Lower lobe of right lung (tissue), 2 donors: ENCODE results near the gene IGFALS. TPM values are rescaled to one million over a fixed set of nuclear protein-coding genes. Genes with fewer than 3 reads are reported as not detected.

ENCODE experiments used
- ATAC-seq, 2 donors: fragments of 200-7000 bp; cut with Tn5 transposase; one replicate each; pipeline ENCODE4 v1.9.1; 2020 to 2022; ENCODE audit warnings: mild to moderate bottlenecking in 2 of 2, moderate library complexity in 2 of 2
- DNase-seq: peaks from one replicate; pipeline ENCODE4 v3.0.0-alpha.2; 2020
- H3K27ac ChIP-seq: fragments of 200-600 bp; one replicate; pipeline ENCODE4 v1.8.0; 2022
- H3K27me3 ChIP-seq: fragments of 200-600 bp; one replicate; pipeline ENCODE4 v1.8.0; 2022; ENCODE audit warnings: low read depth
- H3K36me3 ChIP-seq: fragments of 200-600 bp; one replicate; pipeline ENCODE4 v1.8.0; 2022; ENCODE audit warnings: mild to moderate bottlenecking
- H3K4me1 ChIP-seq: fragments of 200-600 bp; one replicate; pipeline ENCODE4 v1.8.0; 2022
- H3K4me3 ChIP-seq: fragments of 200-600 bp; one replicate; pipeline ENCODE4 v1.8.0; 2022; ENCODE audit warnings: mild to moderate bottlenecking
- H3K9me3 ChIP-seq: fragments of 200-600 bp; one replicate; pipeline ENCODE4 v1.8.0; 2022
- intact Hi-C: fragments of 100-400 bp; cut with DNase I; formaldehyde crosslinking; loops from one replicate; pipeline ENCODE4 v1.11.0; 2022
- total RNA-seq: library from RNA; stranded (reverse); fragmentation: NEBNext Ultra II Directional; extraction: Animal tissue kit (Norgen Biotek cat#: 25700); gene quantifications from one replicate; pipeline ENCODE4 v1.2.1, GENCODE V29; 2021
- TF ChIP-seq, protein P1 (sequence below): fragments of 200-600 bp; IDR thresholded peaks from one replicate; pipeline ENCODE4 v1.8.0; 2022; ENCODE audit warnings: antibody characterized with exemption, mild to moderate bottlenecking
- donor health status: DM: no; HTN: yes; CAD: no; lungs with severe emphysema.

The IGFALS gene
- total RNA-seq, 1 donor from 2014 or later: 0.97 TPM

DNA sequence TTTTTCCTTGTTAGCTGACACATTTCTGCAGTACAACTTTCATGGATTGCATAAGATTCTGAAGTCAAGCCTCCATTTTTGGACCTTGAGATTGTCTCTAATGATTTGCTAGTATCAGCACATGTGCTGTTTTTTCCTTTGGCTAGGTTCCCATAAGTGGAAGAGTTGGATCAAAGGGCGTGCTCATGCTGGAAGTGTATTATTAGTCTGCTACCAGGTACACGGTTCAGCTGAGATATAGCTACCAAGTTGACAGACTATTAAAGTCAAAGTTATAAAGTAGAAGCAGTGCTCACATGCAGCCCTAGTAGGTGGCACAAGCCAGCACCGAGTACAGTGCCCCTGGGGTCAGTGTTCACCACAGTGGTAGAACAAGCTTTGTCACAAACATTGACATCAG, 36.7 kb upstream of the IGFALS start:
- H3K27ac ChIP-seq: no peak overlapping the region
- peaks cover 16% of the 10 kb centered on the region for H3K36me3 ChIP-seq
- H3K4me1 ChIP-seq: peaks cover 33% of the 10 kb centered on the region
- intact Hi-C loops: no loop called here
- DNase-seq (no peak), ATAC-seq (no peak)
- H3K27me3 ChIP-seq: no peaks in the 10 kb centered on the region
- no peak overlapping the region for H3K4me3 ChIP-seq
- TF ChIP-seq, protein P1, sequence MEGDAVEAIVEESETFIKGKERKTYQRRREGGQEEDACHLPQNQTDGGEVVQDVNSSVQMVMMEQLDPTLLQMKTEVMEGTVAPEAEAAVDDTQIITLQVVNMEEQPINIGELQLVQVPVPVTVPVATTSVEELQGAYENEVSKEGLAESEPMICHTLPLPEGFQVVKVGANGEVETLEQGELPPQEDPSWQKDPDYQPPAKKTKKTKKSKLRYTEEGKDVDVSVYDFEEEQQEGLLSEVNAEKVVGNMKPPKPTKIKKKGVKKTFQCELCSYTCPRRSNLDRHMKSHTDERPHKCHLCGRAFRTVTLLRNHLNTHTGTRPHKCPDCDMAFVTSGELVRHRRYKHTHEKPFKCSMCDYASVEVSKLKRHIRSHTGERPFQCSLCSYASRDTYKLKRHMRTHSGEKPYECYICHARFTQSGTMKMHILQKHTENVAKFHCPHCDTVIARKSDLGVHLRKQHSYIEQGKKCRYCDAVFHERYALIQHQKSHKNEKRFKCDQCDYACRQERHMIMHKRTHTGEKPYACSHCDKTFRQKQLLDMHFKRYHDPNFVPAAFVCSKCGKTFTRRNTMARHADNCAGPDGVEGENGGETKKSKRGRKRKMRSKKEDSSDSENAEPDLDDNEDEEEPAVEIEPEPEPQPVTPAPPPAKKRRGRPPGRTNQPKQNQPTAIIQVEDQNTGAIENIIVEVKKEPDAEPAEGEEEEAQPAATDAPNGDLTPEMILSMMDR: no peak
- H3K9me3 ChIP-seq: no peaks in the 10 kb centered on the region

DNA sequence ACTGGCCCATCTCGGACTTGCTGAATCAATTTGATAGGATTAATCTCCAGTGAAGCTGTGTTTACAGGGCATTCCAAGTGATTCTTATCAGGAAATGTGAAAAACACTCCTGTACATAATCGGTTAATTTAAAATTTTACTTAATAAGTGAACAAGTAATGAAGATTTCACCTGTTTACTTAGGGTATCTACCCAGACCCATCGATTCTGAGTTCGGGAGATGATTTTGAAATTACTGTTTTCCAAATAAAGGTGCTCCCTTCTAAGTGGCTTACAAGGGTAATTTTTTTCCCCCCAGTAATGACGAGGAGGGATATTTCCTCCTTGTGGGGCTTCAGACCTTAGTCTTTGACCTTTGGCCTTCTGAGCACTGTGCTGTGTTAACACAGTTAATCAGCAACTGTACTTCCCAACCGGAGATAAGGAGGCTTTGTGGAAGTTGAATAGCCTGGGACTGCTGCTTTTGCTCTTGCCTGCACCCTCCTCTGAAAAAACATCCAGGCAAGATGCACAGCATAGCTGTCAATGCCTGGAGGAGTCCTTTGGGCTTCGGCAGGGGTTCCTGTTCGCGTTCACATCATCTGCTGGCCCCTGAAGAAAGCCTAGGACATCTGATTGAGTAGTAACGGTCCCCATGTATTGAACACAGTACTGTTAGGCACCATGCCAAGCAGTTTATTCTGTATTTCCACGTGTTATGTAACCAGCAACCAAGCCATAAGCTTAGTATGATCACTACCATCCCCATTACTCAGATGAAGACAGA, 35.3 kb upstream of the IGFALS start:
- H3K9me3 ChIP-seq: no peaks in the 10 kb centered on the region
- H3K4me1 ChIP-seq: peaks cover 47% of the 10 kb centered on the region
- DNase-seq (no peak), ATAC-seq (no peak)
- no peak overlapping the region for H3K27ac ChIP-seq
- TF ChIP-seq, protein P1: no peak
- peaks cover 16% of the 10 kb centered on the region for H3K36me3 ChIP-seq
- H3K4me3 ChIP-seq: peak overlapping the region; percentile 98
- H3K27me3 ChIP-seq: no peaks in the 10 kb centered on the region
- intact Hi-C loops: no loop called here

DNA sequence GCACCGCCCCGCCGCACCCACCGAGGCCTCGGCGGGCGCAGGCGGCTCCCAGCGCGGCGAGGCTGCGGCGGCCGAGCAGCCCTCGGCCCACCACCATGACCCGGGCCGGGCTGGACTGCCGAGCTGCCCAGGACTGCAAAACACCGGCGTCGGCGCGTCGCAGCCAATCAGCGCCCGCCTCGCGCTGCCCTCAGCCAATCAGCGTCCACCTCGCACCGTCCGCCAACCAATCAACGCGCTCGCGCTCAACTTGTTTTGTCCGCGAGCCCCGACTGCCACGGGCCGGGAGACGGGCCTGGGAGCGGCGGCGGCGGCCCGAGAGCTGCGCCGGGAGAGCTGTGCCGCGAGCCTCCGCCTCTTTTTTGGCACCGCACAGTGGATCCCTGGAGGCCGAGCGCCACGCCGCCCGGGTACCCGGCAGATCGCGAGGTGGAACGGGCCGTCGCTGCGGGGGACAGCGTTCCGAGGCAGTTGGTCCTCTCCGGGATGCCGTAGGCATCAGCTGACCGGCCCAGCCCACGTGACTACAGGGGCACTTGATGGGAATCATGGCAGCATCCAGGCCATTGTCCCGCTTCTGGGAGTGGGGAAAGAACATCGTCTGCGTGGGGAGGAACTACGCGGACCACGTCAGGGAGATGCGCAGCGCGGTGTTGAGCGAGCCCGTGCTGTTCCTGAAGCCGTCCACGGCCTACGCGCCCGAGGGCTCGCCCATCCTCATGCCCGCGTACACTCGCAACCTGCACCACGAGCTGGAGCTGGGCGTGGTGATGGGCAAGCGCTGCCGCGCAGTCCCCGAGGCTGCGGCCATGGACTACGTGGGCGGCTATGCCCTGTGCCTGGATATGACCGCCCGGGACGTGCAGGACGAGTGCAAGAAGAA, 33.4 kb upstream of the IGFALS start, which contains the start of the genes FAHD1 and HAGH:
TSS of gene FAHD1 (plus strand) at position 516 of the 883 bp plus-strand sequence. CDS start at position 549, 33 bp downstream.
TSS of gene HAGH (minus strand) at position 135 of the 883 bp plus-strand sequence. CDS start at position 97, 38 bp downstream.
- TF ChIP-seq, protein P1: no peak
- intact Hi-C loops: no loop called here
- H3K36me3 ChIP-seq: peaks cover 27% of the 10 kb centered on the region
- ATAC-seq (peak; percentile 96 to 97), DNase-seq (peak; percentile 94)
- H3K9me3 ChIP-seq: no peaks in the 10 kb centered on the region
- peaks cover 50% of the 10 kb centered on the region for H3K4me1 ChIP-seq
- H3K4me3 ChIP-seq: peak within 1 kb of the TSS; percentile 98
- H3K27ac ChIP-seq: peak within 1 kb of the TSS; percentile 89
- no peaks in the 10 kb centered on the region for H3K27me3 ChIP-seq

DNA sequence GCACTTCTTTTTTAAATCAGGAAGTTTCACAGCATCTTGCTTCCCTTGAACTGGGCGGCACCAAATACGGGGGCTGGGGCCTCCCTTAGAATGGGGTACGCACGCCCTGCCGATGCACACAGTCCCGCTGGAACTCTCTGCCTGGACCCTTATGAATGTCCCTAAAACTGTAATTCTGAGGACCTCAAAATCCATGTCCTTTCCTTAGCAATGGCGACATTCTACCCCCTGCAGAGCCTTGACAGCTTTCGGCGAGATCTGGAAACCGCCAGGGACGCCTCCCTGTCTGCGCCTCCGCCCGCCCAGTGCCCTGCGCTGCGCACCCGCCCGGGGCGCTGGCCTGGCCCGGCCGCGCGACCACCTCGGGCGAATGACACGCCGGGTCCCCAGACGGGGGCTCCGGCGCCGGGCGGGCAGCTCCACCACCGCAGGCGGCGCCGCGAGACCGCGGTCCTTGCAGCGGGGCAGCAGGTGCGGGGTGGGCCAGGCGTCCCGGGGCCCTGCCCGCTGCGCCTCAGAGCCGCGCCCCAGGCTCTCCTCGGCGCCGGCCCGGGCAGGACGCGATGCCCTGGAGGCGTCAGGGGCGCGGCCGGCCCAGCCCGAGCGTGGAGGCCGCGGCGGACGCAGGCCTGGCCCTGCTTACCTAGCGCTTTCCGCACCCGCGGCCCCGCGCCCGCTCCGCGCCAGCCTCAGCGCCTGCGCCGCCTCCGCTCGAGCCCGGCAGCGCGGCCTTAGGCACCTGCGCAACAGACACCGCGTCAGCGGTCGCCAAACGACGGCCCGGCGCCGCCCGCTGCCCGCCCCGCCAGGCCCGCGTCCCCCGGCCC, 32.6 kb upstream of the IGFALS start:
- ATAC-seq (peak; percentile 46), DNase-seq (peak; percentile 79)
- no peaks in the 10 kb centered on the region for H3K9me3 ChIP-seq
- intact Hi-C loops: no loop called here
- TF ChIP-seq, protein P1: no peak
- peak overlapping the region; percentile 89 for H3K27ac ChIP-seq
- peak overlapping the region; percentile 98 for H3K4me3 ChIP-seq
- no peaks in the 10 kb centered on the region for H3K27me3 ChIP-seq
- peaks cover 50% of the 10 kb centered on the region for H3K4me1 ChIP-seq
- peaks cover 31% of the 10 kb centered on the region for H3K36me3 ChIP-seq

DNA sequence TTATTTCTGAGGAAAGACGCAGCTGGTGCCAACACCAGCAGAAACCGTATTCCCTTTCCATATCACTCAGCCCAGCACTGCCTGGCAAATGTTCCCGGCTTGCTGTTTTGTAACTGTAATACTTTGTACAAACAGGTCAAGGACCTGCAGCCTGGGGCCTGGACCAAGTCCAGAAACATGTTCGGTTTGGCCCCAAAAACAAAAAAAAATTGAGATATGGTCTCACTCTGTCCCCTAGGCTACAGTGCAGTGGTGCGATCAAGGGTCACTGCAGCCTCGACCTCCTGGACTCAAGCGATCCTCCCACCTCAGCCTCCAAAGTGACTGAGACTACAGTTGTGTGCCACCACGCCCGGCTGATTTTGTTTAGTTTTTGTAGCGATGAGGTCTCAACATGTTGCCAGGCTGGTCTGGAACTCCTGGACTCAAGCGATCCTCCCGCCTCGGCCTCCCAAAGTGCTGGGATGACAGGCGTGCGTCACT, 31.9 kb upstream of the IGFALS start:
- peak overlapping the region; percentile 98 for H3K4me3 ChIP-seq
- H3K27me3 ChIP-seq: no peaks in the 10 kb centered on the region
- DNase-seq: no peak
- H3K36me3 ChIP-seq: peaks cover 34% of the 10 kb centered on the region
- H3K27ac ChIP-seq: peak overlapping the region; percentile 89
- intact Hi-C loops: no loop called here
- H3K9me3 ChIP-seq: no peaks in the 10 kb centered on the region
- peaks cover 50% of the 10 kb centered on the region for H3K4me1 ChIP-seq
- TF ChIP-seq, protein P1: no peak
- ATAC-seq: no peak
